NCI-H226 (cell line): ENCODE measurements around the gene DEFB110.

Source experiments
- DNase-seq: peaks from one replicate; pipeline ENCODE4 v3.0.0-alpha.2; 2015

Gene DEFB110

GRCh38 chr6:50021894-50022293 is at the start of gene DEFB110:
Gene DEFB110 (minus strand): TSS chr6:50021994. CDS start chr6:50021935, 59 bp downstream.
- DNase-seq = no peak

- no peak for DNase-seq
Observed at GRCh38 chr6:50070101-50070500, 48.3 kb upstream of the DEFB110 start.

- DNase-seq = peak; percentile 2
Observed at GRCh38 chr6:50062051-50062450, 40.3 kb upstream of the DEFB110 start.

- no peak for DNase-seq
Observed at GRCh38 chr6:50056242-50056641, 34.4 kb upstream of the DEFB110 start.

GRCh38 chr6:50049829-50050228 is 28.0 kb upstream of the DEFB110 start, which contains the start of gene DEFB112:
Gene DEFB112 (minus strand): TSS chr6:50049929. CDS start chr6:50049869, 60 bp downstream.
- DNase-seq = no peak

DNA sequence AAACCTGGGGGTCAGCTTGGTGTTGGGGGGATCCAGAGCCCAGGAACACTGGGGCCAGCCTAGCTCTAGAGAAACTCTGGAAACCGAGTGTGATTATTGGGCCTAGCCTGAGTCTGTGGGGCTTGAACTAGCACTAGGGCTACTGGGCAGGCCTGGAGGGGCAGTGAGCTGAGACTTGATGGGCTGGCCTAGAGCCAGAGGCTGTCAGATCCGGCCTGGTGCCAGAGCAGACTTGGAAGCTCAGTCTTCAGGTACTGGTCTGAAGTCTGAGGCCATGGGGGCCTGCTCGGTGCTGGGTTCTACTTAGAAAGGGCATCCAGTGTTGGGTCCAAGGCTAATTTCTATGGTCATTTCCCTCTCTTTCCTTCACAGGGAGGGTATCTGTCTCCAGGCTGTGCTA is 25.2 kb upstream of the DEFB110 start:
- no peak for DNase-seq

GRCh38 chr6:50030777-50031562 is 9.2 kb upstream of the DEFB110 start:
- peak; percentile 5 for DNase-seq

GRCh38 chr6:50030350-50030749 is 8.6 kb upstream of the DEFB110 start:
- no peak for DNase-seq

GRCh38 chr6:50025258-50025657 is 3.5 kb upstream of the DEFB110 start:
- no peak for DNase-seq

GRCh38 chr6:50007819-50008218 is 14.0 kb downstream of the DEFB110 start:
- peak; percentile 86 for DNase-seq

GRCh38 chr6:50003139-50003538 is 18.7 kb downstream of the DEFB110 start:
- no peak for DNase-seq

DNA sequence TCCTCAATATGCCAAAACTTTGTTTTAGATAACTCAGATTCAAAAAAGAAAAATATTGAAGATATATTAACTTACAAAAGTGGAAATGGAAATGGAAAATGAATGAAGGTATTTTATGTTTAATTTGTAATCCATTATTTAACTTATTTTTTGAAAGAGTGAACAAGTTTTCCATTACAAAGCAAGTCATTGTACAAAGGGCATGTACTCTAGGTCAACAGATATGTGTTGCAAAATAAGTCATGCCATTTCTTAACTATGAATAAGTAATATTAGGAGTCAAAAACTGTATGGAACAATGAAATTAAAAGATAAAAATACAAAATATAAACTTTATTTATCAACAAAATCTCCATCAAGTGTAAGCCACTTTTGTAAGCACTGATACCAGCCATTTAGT is 26.5 kb downstream of the DEFB110 start:
- DNase-seq = no peak

DNA sequence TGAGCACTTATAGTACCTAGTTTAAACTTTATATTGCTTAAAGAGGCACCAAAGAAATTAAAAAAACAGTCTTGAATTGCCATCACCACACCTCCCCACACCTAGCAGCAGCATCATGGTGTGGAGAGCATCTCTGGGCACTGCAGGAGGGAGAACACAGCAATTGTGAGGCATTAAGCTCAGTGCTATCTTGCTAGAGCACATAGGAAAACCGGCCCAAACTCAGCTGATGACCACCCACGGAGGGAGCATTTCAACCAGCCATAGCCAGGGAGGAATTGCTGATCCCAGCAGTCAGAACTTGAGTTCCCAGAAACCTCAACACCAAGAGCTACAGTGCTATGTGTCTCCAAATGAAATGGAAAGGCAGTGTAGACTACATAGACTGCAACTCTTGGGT is 32.9 kb downstream of the DEFB110 start:
- DNase-seq = no peak

- no peak for DNase-seq
Observed at GRCh38 chr6:49987749-49988148, 34.0 kb downstream of the DEFB110 start.

- DNase-seq = no peak
Observed at GRCh38 chr6:49986551-49986950, 35.2 kb downstream of the DEFB110 start.

DNA sequence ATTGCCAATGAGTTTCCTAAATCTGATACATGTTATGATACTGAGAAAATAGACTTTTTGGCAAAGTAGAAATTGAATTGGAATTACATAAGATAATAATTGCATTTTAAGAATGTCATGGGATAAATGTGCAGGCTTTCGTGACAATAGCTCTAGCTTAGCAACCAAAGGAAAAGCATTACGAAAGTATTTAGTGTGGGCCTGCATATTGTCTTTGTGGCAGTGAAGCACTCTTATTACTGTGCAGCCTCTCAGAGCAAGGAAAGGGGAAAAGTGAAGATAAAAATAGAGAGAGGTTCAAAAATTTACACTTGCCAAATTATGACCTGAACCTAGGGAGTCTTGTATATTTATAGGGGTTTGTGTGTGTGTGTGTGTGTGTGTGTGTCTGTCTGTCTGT is 39.7 kb downstream of the DEFB110 start:
- DNase-seq = no peak

GRCh38 chr6:49980898-49981297 is 40.9 kb downstream of the DEFB110 start:
- DNase-seq = peak; percentile 4

GRCh38 chr6:49979584-49979983 is 42.2 kb downstream of the DEFB110 start:
- no peak for DNase-seq

DNA sequence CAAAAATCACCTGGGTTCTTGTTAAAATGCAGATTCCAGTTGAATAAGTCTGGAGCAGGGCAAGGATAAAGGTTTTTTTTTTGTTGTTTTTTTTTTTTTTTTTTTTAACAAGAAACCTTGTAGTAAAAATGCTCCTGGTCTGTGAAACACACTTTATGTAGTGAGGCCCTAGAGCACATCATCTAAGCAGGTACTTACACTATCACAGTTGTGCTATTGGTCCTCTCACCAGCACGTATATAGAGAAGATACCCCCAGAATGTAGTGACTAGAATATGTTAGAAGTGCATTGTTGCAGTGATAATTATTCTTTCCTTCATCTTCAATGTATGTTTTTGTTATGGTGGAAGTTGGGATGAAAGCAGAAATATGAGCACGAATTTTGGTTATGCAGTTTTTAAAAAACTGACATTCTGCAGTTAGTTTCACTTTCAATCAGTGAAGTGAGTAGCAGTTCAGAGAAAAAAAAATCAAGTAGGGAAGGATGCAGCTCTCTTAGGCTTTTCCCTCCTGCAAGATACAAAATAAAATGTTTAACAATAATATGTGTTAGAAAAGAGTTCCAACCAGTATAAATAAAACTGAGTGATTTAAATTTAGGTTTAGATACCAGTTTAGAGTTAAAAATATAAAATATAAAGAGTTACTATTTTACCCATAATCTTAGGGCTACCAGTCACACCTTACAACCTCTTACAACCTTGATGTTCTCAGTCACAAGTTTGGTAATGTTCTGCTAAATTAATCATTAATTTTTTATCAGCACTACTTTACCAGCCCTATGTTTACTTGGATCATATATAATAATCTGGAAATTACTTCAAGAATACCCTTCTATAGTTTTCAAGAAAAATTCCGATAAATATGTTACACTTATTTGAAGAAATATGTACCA is 43.2 kb downstream of the DEFB110 start:
- no peak for DNase-seq

- no peak for DNase-seq
Observed at GRCh38 chr6:49969605-49970004, 52.2 kb downstream of the DEFB110 start, which contains the start of gene DEFB113. Gene DEFB113 (minus strand): TSS chr6:49969625. CDS start chr6:49969625, 0 bp downstream.
